Fibroblast of skin of back (primary cell): ENCODE data around the gene PAPPA2.

Experiments
- DNase-seq: peaks from one replicate; pipeline ENCODE4 v3.0.0-alpha.2; 2013

The PAPPA2 gene

GRCh38 chr1:176504848-176505553 is 42.0 kb downstream of the PAPPA2 start:
- DNase-seq: no peak

DNA sequence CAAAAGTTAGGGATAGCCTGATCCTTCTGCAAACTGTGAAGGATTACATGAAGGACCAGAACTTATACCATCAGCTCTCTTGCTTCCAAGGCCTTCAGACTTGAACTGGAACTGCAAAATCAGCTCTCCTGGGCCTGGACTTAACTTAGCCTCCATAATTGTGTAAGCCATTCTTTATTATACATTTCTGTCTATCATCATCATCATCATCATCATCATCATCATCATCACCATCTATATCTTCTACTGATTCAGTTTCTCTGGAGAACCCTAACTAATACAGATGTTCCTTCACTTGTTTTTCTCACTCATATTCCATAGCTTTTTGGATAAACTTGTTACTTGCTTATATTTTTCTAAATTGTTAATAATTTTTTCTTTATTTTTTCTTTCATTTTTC is 50.0 kb downstream of the PAPPA2 start:
- DNase-seq: no peak

GRCh38 chr1:176515310-176515709 is 52.3 kb downstream of the PAPPA2 start:
- DNase-seq: peak; percentile 52

DNA sequence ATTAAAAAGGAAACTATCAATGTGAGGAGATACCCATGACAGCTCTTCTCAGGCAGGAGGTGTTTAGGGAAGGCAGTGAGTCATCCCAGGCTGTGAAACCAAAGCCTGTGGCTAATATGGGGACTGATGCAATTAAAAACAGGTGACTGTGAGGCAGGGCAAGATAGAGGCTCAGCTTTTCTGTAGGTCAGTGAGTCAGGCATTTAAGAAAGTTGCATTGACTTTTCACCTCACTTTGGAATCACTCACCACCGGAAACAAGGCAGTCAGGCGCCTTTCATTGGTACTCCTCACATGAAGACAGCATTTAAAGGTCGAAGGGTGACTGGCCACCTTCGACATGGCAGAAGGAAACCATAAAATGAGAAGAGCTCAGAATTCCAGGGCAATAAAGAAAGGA is 54.5 kb downstream of the PAPPA2 start:
- DNase-seq: peak; percentile 18

DNA sequence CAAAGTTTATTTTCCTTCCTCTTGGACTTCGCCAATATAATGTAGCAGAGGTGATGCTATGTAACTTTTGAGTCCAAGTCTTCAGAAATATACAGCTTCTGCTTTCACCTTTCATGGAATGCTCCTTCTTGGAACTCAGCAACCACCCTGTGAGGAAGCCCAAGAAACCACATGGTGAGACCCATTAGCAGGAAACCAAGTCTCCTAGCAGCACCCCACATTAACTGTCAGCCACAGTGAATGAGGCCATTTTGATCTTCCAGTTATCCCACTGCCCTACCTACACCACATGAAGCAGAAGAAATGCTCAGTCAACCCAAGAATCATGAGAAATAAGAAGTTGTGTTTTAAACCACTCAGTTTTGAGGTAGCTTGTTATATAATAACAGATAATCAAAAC is 58.2 kb downstream of the PAPPA2 start:
- no peak for DNase-seq

- DNase-seq: no peak
These were observed 59.4 kb downstream of the PAPPA2 start for GRCh38 chr1:176522310-176522845.

DNA sequence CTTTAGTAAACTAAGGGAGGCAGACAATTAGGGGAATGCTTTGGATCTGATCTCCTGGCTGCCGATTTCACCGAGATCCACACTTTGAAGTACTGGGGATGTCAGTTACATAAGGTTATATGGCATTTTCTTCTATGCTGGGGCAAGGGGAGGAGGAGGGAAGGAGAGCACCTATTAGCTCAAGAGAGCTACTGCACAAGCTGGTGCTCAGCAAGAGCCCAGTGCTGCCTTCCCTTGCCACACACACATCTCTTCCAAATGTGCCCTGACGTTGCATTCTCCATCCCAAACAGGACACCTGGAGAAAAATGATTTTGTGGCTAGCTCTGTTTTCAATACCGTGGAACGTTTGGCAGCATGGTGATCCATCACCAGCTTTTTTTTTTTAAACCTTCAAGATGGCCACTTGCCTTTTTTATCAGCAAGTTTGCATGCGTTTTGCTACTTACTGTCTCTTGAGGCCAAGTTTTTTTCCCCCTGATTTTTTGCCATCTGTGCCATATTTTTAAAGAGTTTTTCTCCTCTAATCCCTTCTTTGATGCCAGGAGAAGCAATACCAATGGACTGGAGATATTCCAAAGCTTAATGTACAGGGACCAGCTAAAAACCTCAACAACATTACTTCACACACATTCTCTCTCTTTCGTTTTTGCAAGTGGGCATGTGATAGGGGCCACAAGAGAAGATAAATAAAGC is 66.6 kb downstream of the PAPPA2 start:
- DNase-seq: no peak

GRCh38 chr1:176531036-176531435 is 68.1 kb downstream of the PAPPA2 start:
- DNase-seq: no peak

DNA sequence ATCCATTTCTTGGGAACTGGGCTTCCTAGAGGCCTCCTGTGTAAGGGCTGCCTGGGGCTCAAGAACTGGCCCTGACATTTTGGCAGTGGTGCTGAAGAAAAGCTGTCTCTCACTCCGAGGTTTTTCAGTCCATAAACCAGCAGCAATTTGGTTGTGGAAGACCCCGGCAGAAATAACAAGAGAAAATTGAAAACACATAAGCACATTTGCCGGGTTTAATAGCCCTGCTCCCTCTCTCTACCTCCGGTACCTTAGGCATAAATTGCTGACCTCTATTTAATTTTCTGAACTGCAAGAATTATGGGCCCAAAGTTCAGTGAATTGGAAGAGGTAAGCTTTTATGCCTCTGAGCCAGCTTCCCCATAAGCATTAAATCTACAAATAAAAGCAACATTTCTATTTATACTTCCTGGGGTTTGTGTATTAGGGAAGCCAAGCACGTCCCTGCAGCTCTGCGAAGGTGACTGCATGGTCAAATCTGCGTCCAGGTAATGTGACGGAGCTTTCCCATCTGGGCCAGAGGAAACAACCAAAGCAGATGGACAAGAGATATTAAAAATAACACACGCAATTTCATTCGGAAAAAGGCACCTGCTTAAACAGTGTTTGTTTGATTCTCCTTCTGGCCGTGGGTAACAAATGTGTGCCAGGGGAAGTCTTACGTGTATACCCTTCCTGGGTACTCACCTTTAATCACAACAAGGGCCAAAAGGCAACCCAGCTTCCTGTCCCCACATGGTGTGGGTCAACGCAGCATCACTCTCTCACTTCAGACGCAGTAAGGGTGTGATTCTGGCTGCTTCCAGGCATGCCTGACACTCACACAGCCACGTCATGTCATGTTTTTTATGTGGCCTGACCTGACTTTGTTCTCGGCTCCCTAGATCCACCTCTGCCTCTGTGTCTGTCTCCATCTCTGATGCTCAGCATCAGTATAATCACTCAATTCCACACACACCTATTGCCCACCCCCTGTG is 69.2 kb downstream of the PAPPA2 start:
- DNase-seq: no peak

- no peak for DNase-seq
These were observed 70.0 kb downstream of the PAPPA2 start for GRCh38 chr1:176533020-176533419.

DNA sequence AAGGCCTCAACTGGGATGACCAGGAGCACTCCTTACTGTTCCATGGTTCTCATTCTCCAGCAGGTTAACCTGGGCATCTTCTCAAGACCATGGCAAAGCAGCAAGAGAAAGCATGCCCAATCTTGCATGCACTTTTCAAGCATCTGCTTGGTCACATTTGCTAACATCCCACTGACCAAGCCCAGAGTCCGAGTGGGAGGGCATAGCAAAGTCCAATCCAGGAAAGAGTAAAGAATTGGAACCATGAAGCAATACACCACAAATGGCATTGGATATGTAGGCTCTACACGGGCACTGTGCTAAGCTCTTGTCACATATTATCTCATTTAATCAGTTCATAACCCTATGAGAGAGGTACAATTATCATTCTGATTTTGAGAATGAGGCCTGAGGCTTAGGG is 73.6 kb downstream of the PAPPA2 start:
- DNase-seq: no peak

DNA sequence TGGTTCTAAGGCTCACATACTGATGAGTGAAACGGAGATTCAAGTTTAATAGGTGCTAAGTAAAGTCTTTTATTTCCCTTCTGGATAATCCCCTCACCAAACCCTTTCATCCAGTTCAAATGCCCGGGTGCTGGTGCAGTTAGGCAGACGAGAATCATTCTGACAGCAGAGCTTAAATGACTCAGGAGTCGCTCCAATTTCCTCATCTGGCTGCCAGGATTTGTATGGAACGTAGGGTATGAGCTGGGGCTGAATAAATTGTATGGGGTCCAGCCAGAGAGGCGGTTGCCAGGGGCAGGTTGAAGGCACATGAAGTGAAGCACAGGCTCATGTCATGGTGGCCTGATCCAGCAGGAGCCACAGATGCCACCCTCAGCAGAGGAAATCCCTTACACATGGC is 76.0 kb downstream of the PAPPA2 start:
- no peak for DNase-seq

GRCh38 chr1:176540428-176540827 is 77.5 kb downstream of the PAPPA2 start:
- DNase-seq: no peak

DNA sequence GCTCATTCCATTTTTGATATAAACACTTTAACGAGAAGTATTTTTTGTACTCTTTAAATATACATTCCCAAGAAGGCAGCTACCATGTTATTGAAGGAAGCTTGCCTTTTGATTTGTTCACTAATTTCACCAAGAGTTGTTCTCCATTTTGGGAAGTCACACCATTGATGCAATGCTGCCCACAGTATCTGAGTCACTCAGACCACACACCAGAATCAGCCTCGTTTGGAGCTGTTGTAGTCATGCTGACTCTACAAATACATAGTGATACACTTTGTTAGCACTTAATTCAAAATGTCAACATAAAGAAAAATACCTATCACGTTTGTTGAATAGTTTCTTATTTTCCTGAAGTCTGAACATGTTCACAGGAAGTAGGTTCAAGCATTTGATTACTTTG is 78.7 kb downstream of the PAPPA2 start:
- DNase-seq: no peak

GRCh38 chr1:176542352-176542751 is 79.4 kb downstream of the PAPPA2 start:
- no peak for DNase-seq

GRCh38 chr1:176543360-176544129 is 80.6 kb downstream of the PAPPA2 start:
- DNase-seq: no peak

DNA sequence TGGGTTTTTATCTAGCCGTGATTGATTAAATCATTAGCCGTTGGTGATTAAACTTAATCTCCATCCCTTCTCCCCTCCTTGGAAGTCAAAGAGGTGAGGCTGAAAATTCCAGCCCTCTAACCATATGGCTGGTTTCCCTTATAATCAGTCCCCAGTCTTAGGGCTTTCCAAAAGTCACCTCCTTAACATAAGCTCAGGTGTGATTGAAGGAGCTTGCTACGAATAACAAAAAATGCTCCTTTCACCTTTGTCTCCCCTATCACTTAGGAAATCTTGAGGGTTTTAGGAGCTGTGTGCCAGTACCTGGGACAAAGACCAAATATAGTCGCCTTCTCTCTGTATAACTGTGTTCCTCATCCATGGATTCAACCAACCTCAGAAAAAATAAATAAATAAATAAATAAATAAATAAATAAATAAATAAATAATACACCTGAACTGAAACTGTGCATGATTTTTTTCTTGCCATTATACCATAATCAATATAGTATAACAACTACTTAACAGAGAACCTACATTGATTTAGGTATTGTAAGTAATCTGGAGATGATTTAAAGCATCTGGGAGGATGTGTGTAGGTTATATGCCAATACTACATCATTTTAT is 82.2 kb downstream of the PAPPA2 start:
- no peak for DNase-seq

- DNase-seq: no peak
These were observed 83.8 kb downstream of the PAPPA2 start for GRCh38 chr1:176546825-176547224.

DNA sequence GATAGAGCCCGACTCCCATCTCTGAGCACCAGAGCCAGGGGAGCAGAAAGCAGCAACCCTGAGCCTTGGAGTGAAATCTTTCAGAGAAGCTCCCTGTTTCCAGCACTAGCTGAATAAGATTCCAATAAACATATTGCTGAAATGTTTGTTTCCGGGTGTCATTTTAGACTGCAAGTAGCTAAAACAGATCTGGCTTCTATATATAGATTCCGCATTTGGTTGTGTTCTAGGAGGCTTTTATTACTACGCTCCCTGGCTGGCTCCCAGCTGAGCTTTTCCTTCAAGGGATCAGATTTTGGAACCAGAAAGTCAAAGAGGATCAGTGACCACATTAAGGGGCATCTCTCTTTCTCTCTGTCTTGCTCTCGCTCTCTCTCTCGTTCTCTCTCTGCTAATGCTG is 88.2 kb downstream of the PAPPA2 start:
- DNase-seq: no peak

DNA sequence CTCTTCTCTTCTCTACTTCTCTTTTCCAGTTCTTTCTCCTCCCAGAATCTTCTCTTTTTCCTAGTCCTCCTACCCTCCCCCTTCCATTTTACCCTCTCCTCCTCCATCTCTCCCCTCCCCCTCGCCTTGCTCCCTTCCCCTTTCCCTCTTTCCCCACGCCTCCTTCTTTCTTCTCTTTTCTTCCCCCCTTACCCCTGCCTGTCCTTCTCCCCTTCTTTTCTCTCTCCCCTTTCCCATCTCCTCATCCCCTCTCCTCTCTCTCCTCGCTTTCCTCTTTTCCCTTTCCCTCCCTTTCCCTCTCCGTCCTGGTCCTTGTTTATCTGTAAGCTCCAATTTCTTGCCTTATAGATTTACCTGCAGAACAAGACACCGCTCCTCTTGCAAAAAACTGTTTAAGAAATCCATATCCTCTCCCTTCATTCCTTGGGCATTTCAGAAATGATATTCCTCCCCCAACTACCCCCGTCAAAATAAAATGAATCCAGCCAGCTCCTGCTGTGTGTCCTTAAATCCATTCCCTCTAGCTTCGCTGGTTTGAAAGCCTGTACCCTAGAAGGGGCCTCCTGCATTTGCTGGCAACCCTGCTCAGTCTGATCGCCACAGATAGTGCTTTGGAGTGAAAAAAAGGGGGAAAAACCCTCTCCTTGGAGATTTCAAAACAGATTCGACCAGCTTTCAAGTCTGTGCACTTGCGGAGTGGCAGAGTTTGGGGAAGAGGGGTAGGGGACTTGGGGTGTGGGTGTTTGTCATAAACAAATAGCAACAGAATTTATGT is 89.4 kb downstream of the PAPPA2 start:
- DNase-seq: no peak

- no peak for DNase-seq
These were observed 90.0 kb downstream of the PAPPA2 start for GRCh38 chr1:176552999-176553398.
